ENCODE data around the gene OLFM2.

The OLFM2 gene

GRCh38 chr19:9806803-9807202 is 129.5 kb downstream of the OLFM2 start:
- Histone ChIP-seq H3K36me3 (ENCODE audit: low read depth) (peaks cover 23% of the 10 kb centered on the region), H3K9me3 (ENCODE audit: severe bottlenecking) (no peaks in the 10 kb centered on the region), H3K4me3 (ENCODE audit: severe bottlenecking) (no peak overlapping the region), H3K4me1 (ENCODE audit: insufficient read depth, poor library complexity, severe bottlenecking) (no peaks in the 10 kb centered on the region), H3K27me3 (ENCODE audit: insufficient read depth, poor library complexity, severe bottlenecking) (no peaks in the 10 kb centered on the region), H3K27ac (ENCODE audit: poor library complexity, severe bottlenecking) (no peak overlapping the region)
- no peak for DNase-seq (ENCODE audit: low spot score)
- no peak for ATAC-seq (ENCODE audit: low read depth)
- TF ChIP-seq, protein P1, sequence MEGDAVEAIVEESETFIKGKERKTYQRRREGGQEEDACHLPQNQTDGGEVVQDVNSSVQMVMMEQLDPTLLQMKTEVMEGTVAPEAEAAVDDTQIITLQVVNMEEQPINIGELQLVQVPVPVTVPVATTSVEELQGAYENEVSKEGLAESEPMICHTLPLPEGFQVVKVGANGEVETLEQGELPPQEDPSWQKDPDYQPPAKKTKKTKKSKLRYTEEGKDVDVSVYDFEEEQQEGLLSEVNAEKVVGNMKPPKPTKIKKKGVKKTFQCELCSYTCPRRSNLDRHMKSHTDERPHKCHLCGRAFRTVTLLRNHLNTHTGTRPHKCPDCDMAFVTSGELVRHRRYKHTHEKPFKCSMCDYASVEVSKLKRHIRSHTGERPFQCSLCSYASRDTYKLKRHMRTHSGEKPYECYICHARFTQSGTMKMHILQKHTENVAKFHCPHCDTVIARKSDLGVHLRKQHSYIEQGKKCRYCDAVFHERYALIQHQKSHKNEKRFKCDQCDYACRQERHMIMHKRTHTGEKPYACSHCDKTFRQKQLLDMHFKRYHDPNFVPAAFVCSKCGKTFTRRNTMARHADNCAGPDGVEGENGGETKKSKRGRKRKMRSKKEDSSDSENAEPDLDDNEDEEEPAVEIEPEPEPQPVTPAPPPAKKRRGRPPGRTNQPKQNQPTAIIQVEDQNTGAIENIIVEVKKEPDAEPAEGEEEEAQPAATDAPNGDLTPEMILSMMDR (IDR thresholded peaks at IDR 0.05; ENCODE audit: poor library complexity, severe bottlenecking): no peak
